ENCODE results near the gene HOXD4.

DNA sequence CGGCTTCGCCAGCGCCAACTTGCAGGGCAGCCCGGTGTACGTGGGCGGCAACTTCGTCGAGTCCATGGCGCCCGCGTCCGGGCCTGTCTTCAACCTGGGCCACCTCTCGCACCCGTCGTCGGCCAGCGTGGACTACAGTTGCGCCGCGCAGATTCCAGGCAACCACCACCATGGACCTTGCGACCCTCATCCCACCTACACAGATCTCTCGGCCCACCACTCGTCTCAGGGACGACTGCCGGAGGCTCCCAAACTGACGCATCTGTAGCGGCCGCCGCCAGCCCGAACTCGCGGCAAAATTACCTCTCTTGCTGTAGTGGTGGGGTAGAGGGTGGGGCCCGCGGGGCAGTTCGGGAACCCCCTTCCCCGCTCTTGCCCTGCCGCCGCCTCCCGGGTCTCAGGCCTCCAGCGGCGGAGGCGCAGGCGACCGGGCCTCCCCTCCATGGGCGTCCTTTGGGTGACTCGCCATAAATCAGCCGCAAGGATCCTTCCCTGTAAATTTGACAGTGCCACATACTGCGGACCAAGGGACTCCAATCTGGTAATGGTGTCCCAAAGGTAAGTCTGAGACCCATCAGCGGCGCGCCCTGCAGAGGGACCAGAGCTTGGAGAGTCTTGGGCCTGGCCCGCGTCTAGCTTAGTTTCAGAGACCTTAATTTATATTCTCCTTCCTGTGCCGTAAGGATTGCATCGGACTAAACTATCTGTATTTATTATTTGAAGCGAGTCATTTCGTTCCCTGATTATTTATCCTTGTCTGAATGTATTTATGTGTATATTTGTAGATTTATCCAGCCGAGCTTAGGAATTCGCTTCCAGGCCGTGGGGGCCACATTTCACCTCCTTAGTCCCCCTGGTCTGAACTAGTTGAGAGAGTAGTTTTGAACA lies 20.9 kb downstream of the HOXD4 start:
- TF ChIP-seq, protein P1, sequence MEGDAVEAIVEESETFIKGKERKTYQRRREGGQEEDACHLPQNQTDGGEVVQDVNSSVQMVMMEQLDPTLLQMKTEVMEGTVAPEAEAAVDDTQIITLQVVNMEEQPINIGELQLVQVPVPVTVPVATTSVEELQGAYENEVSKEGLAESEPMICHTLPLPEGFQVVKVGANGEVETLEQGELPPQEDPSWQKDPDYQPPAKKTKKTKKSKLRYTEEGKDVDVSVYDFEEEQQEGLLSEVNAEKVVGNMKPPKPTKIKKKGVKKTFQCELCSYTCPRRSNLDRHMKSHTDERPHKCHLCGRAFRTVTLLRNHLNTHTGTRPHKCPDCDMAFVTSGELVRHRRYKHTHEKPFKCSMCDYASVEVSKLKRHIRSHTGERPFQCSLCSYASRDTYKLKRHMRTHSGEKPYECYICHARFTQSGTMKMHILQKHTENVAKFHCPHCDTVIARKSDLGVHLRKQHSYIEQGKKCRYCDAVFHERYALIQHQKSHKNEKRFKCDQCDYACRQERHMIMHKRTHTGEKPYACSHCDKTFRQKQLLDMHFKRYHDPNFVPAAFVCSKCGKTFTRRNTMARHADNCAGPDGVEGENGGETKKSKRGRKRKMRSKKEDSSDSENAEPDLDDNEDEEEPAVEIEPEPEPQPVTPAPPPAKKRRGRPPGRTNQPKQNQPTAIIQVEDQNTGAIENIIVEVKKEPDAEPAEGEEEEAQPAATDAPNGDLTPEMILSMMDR (IDR thresholded peaks at IDR 0.05; ENCODE audit: poor library complexity, severe bottlenecking): no peak
- TF ChIP-seq, protein P2, sequence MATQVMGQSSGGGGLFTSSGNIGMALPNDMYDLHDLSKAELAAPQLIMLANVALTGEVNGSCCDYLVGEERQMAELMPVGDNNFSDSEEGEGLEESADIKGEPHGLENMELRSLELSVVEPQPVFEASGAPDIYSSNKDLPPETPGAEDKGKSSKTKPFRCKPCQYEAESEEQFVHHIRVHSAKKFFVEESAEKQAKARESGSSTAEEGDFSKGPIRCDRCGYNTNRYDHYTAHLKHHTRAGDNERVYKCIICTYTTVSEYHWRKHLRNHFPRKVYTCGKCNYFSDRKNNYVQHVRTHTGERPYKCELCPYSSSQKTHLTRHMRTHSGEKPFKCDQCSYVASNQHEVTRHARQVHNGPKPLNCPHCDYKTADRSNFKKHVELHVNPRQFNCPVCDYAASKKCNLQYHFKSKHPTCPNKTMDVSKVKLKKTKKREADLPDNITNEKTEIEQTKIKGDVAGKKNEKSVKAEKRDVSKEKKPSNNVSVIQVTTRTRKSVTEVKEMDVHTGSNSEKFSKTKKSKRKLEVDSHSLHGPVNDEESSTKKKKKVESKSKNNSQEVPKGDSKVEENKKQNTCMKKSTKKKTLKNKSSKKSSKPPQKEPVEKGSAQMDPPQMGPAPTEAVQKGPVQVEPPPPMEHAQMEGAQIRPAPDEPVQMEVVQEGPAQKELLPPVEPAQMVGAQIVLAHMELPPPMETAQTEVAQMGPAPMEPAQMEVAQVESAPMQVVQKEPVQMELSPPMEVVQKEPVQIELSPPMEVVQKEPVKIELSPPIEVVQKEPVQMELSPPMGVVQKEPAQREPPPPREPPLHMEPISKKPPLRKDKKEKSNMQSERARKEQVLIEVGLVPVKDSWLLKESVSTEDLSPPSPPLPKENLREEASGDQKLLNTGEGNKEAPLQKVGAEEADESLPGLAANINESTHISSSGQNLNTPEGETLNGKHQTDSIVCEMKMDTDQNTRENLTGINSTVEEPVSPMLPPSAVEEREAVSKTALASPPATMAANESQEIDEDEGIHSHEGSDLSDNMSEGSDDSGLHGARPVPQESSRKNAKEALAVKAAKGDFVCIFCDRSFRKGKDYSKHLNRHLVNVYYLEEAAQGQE (IDR thresholded peaks at IDR 0.05; ENCODE audit: borderline replicate concordance): no peak
- TF ChIP-seq EP300 (conservative IDR thresholded peaks at IDR 0.05; ENCODE audit: poor library complexity, severe bottlenecking) (no peak), POLR2AphosphoS5 (IDR thresholded peaks at IDR 0.05) (no peak), TAF1 (IDR thresholded peaks at IDR 0.05; ENCODE audit: low read depth) (no peak), MXI1 (conservative IDR thresholded peaks at IDR 0.05; ENCODE audit: poor library complexity, severe bottlenecking) (no peak), SMC3 (conservative IDR thresholded peaks at IDR 0.05; ENCODE audit: poor library complexity) (no peak)
